Choroid plexus epithelial cell (primary cell): ENCODE measurements around the gene SNAPC4.
"Not testable (repeated sequence)": the region's sequence is repeated elsewhere in the genome, so short reads cannot be mapped to it uniquely, and the experiment has no call there.

Experiments
- DNase-seq: peaks from one replicate; pipeline ENCODE4 v3.0.0-alpha.2; 2010; ENCODE audit warnings: low read depth
- H3K4me3 ChIP-seq: 2 replicates; pipeline ENCODE4 v1.5.1; 2011; ENCODE audit warnings: low read depth, mild to moderate bottlenecking, control low read depth, low read length, moderate library complexity
- TF ChIP-seq, protein P1 (sequence below): conservative IDR thresholded peaks from 2 replicates; pipeline ENCODE4 v1.5.1; 2011; ENCODE audit warnings: low read depth, mild to moderate bottlenecking, control low read depth, inconsistent platforms, low read length, moderate library complexity

Gene SNAPC4

DNA sequence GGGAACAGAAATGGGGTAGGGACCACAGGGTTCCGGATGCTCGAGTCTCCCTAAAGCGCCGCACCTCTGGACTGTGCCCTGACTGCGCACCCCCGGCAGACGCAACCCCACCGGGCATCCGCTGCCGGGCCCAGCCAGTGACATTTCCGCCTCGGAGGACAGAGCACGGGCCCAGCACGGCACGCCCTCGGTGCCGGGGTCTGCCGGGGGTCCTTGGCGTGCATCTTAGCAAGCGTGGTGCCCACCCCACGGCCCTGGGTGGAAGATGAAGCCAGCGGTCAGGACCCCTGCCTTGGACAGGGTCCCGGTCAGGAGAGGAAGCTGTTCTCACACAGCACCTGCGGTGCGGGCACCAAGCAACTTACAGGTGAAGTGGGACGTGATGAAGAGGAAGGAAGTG lies 32.6 kb upstream of the SNAPC4 start:
- TF ChIP-seq, protein P1, sequence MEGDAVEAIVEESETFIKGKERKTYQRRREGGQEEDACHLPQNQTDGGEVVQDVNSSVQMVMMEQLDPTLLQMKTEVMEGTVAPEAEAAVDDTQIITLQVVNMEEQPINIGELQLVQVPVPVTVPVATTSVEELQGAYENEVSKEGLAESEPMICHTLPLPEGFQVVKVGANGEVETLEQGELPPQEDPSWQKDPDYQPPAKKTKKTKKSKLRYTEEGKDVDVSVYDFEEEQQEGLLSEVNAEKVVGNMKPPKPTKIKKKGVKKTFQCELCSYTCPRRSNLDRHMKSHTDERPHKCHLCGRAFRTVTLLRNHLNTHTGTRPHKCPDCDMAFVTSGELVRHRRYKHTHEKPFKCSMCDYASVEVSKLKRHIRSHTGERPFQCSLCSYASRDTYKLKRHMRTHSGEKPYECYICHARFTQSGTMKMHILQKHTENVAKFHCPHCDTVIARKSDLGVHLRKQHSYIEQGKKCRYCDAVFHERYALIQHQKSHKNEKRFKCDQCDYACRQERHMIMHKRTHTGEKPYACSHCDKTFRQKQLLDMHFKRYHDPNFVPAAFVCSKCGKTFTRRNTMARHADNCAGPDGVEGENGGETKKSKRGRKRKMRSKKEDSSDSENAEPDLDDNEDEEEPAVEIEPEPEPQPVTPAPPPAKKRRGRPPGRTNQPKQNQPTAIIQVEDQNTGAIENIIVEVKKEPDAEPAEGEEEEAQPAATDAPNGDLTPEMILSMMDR, result no peak
- H3K4me3 ChIP-seq, result no peak overlapping the region
- DNase-seq, result no peak

GRCh38 chr9:136431782-136432350 lies 31.9 kb upstream of the SNAPC4 start:
- TF ChIP-seq, protein P1, result no peak
- H3K4me3 ChIP-seq, result no peak overlapping the region
- DNase-seq, result no peak

DNA sequence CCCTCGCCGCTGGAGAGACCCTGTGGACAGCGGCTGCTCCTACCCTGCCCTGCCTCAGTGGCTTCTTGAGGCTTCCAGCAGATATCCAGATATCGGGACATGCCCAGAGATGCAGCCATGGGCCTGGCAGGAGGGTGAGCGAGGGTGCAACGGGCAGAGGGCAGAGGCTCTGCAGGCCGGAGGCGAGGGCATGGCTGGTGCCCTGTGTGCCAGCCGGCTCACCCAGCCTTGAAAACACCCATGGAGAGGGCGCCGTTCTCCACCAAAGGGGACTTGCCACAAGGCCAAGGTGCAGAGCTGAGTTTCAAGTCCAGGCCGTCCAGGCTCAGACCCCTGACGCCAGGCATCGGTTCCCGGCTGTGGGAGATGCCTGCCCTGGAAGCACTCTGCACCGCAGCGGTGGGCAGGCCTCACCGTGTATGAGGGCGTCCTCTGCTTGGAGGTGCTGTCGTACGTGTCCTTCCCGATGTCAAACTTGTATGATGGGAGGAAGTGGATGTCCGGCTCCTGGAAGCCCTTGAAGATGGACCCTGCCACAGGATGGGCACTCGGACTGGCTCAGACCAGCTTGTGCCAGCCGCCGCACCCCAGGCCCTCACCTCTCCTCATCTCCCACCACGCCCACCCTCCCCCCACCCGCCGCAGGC lies 30.7 kb upstream of the SNAPC4 start:
- no peak overlapping the region for H3K4me3 ChIP-seq
- no peak for DNase-seq

DNA sequence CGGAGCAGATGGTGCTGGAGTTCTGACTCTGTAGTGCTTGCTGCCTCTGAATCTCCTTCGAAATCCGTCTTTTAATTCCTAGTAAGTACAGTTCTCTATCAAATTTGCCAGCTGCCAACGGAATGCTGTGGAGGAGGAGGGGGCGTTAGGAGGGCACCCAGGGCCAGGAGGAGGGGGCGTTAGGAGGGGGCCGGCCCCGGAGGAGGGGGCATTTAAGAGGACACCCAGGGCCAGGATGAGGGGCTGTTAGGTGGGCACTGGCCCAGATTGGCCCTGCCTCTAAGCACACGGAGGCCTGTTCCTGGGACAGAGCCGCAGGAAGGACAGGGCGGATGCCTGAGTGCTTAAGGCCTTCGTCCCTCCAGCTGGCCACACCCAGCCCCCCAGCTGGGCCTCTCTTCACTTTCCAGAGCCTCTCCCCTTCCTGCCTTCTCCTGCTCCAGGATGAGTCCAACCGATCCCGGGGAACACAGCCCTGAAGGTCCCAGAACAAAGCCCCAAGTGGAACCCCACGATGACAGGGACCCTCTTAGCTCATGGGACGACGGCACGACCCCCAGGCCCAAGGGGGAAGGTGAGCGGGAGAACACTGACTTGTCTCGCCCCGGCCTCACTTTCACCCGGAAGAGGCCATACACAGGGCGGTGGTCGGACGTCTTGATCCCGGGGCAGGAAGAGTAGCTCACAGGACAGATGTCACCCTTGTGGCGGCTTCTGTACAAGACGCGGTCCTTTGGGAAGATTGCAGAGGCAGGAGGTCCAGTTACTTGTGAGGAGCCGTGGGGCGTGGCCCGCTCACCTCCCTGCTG lies 29.9 kb upstream of the SNAPC4 start:
- DNase-seq, result no peak
- no peak overlapping the region for H3K4me3 ChIP-seq
- TF ChIP-seq, protein P1, result no peak

More for the DNA sequence above, 30.7 kb upstream of the SNAPC4 start:
- TF ChIP-seq, protein P1, result no peak

- H3K4me3 ChIP-seq, result no peak overlapping the region
- no peak for DNase-seq
- TF ChIP-seq, protein P1, result no peak
Observed at GRCh38 chr9:136429075-136429628, 29.2 kb upstream of the SNAPC4 start.

DNA sequence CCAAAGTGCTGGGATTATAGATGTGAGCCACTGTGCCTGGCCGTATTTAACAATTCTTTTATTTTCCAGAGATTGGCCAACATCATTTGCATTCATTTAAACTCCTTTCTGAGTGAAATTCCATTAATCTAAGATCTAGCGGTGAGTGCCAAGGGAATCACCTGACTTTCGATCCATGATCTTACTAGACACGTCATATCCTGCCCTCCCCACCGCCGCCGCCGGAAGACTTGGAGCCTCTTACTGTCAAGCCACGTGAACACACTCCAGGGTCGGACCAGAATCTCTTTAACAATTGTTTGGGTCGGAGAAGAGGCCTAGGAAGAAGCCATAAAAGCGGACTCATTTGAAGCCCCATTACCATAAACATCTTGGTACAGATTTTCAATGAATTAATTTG lies 26.8 kb upstream of the SNAPC4 start:
- no peak for DNase-seq
- TF ChIP-seq, protein P1, result no peak
- H3K4me3 ChIP-seq, result no peak overlapping the region

- not testable (repeated sequence) for H3K4me3 ChIP-seq, DNase-seq
Observed at GRCh38 chr9:136425367-136425766, 25.4 kb upstream of the SNAPC4 start.
